ENCODE measurements around the gene RRN3. TPM values are rescaled to one million over a fixed set of nuclear protein-coding genes. Genes with fewer than 3 reads are reported as not detected.

Gene RRN3
- polyA plus RNA-seq, 2 of the 4 experiments (the other 2 are of a cell fraction): 34.0 to 95.7 TPM

DNA sequence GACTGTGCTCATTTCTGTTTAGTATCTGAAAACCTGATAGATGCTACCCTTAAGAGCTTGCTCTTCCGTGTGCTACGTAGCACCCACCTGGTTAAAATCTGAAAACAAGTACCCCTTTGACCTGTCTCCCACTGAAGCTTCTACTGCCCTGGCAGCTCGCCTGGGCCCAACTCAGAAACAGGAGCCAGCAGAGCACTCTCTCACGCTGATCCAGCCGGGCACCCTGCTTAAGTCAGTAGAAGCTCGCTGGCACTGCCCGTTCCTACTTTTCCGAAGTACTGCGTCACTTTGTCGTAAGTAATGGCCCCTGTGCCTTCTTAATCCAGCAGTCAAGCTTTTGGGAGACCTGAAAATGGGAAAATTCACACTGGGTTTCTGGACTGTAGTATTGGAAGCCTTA lies 57.1 kb downstream of the RRN3 start:
- 95% methylated on average over 10 of the region's 10 CpGs for WGBS (ENCODE audit: missing lambda C conversion rate)
- FAIRE-seq (no peak), DNase-seq (ENCODE audit: low read depth in 1 of 2, low spot score in 1 of 2) (no peak), ATAC-seq (no peak)
- TF ChIP-seq, protein P1, sequence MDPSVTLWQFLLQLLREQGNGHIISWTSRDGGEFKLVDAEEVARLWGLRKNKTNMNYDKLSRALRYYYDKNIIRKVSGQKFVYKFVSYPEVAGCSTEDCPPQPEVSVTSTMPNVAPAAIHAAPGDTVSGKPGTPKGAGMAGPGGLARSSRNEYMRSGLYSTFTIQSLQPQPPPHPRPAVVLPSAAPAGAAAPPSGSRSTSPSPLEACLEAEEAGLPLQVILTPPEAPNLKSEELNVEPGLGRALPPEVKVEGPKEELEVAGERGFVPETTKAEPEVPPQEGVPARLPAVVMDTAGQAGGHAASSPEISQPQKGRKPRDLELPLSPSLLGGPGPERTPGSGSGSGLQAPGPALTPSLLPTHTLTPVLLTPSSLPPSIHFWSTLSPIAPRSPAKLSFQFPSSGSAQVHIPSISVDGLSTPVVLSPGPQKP (IDR thresholded peaks at IDR 0.05; ENCODE audit: low read depth, low read length): no peak
- TF ChIP-seq, protein P2, sequence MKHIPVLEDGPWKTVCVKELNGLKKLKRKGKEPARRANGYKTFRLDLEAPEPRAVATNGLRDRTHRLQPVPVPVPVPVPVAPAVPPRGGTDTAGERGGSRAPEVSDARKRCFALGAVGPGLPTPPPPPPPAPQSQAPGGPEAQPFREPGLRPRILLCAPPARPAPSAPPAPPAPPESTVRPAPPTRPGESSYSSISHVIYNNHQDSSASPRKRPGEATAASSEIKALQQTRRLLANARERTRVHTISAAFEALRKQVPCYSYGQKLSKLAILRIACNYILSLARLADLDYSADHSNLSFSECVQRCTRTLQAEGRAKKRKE (CRISPR knock-in tag; IDR thresholded peaks at IDR 0.05; ENCODE audit: low read depth): no peak
- TF ChIP-seq PHF8 (IDR thresholded peaks at IDR 0.05; ENCODE audit: borderline replicate concordance, low read depth) (no peak), SMC3 (IDR thresholded peaks at IDR 0.05) (no peak), EP300 (IDR thresholded peaks at IDR 0.05) (no peak), ZSCAN20 (CRISPR knock-in tag; IDR thresholded peaks at IDR 0.05) (no peak), KDM5A (IDR thresholded peaks at IDR 0.05) (no peak), CEBPB (IDR thresholded peaks at IDR 0.05) (no peak), EHF (CRISPR knock-in tag; IDR thresholded peaks at IDR 0.05) (no peak), EHMT2 (IDR thresholded peaks at IDR 0.05; ENCODE audit: low read depth) (no peak), RAD21 (conservative IDR thresholded peaks at IDR 0.05 in 1 of 2, IDR thresholded peaks at IDR 0.05 in 1 of 2) (no peak), CHD2 (IDR thresholded peaks at IDR 0.05; ENCODE audit: low read length, partially characterized antibody) (no peak), HOXA7 (CRISPR knock-in tag; IDR thresholded peaks at IDR 0.05) (no peak), HOXB5 (CRISPR knock-in tag; IDR thresholded peaks at IDR 0.05) (no peak), RFX5 (IDR thresholded peaks at IDR 0.05) (no peak)
- POLR2A ChIA-PET: no interaction called here
- no peaks in the 10 kb centered on the region for H3K4me1 ChIP-seq
- no peaks in the 10 kb centered on the region for H3K9me3 ChIP-seq
- H3K4me3 ChIP-seq: no peak overlapping the region
- CTCF ChIA-PET: interaction anchor here (0.9 kb wide), 1 partner anchor 19 kb away, joined by 4 read pairs; the partner anchor contains the start of gene NTAN1
- no peak overlapping the region for H3K4me2 ChIP-seq
- H3K27ac ChIP-seq: no peak overlapping the region

DNA sequence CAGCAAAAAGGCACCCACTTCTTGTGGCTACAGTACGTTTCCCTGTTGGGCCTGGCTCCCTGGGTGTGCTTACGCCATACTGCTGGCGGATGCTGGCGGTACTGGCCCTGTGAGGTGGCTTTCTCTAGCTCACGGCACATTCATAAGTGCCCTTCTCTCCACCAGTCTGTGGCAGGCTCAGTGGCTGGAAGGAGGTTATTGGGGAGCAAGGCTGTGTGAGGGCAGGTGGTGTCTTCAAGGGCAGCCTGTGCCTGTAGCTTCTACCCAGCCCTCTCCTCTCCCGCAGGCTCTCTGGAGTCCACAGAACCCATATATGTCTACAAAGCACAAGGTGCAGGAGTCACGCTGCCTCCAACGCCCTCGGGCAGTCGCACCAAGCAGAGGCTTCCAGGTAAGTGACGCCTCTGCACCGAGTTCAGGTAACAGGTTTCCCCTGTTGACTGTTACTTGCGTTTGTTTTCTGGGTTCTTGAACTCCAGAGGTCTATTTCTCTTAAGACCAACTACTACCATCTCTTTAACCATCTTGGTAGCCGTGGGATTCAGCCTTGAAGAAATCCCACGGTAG lies 58.8 kb downstream of the RRN3 start:
- no peaks in the 10 kb centered on the region for H3K9me3 ChIP-seq
- ChIA-PET CTCF (no interaction called here), POLR2A (no interaction called here)
- no peak overlapping the region for H3K27ac ChIP-seq
- no peak for DNase-seq (ENCODE audit: low read depth in 1 of 2, low spot score in 1 of 2)
- H3K4me1 ChIP-seq: no peaks in the 10 kb centered on the region
- TF ChIP-seq NPAS2 (CRISPR knock-in tag; IDR thresholded peaks at IDR 0.05; ENCODE audit: borderline replicate concordance) (no peak), KDM1A (IDR thresholded peaks at IDR 0.05; ENCODE audit: low read depth) (no peak), ZC3H11A (IDR thresholded peaks at IDR 0.05) (no peak), FOSL2 (IDR thresholded peaks at IDR 0.05) (no peak), FOSL2 (CRISPR knock-in tag; IDR thresholded peaks at IDR 0.05) (no peak), PHF8 (IDR thresholded peaks at IDR 0.05; ENCODE audit: borderline replicate concordance, low read depth) (no peak), CBX2 (IDR thresholded peaks at IDR 0.05; ENCODE audit: borderline replicate concordance, low read depth) (no peak)
- TF ChIP-seq, protein P3, sequence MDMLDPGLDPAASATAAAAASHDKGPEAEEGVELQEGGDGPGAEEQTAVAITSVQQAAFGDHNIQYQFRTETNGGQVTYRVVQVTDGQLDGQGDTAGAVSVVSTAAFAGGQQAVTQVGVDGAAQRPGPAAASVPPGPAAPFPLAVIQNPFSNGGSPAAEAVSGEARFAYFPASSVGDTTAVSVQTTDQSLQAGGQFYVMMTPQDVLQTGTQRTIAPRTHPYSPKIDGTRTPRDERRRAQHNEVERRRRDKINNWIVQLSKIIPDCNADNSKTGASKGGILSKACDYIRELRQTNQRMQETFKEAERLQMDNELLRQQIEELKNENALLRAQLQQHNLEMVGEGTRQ (IDR thresholded peaks at IDR 0.05): no peak
- TF ChIP-seq, protein P4, sequence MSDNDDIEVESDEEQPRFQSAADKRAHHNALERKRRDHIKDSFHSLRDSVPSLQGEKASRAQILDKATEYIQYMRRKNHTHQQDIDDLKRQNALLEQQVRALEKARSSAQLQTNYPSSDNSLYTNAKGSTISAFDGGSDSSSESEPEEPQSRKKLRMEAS (IDR thresholded peaks at IDR 0.05): no peak
- TF ChIP-seq, protein P5, sequence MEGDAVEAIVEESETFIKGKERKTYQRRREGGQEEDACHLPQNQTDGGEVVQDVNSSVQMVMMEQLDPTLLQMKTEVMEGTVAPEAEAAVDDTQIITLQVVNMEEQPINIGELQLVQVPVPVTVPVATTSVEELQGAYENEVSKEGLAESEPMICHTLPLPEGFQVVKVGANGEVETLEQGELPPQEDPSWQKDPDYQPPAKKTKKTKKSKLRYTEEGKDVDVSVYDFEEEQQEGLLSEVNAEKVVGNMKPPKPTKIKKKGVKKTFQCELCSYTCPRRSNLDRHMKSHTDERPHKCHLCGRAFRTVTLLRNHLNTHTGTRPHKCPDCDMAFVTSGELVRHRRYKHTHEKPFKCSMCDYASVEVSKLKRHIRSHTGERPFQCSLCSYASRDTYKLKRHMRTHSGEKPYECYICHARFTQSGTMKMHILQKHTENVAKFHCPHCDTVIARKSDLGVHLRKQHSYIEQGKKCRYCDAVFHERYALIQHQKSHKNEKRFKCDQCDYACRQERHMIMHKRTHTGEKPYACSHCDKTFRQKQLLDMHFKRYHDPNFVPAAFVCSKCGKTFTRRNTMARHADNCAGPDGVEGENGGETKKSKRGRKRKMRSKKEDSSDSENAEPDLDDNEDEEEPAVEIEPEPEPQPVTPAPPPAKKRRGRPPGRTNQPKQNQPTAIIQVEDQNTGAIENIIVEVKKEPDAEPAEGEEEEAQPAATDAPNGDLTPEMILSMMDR (IDR thresholded peaks at IDR 0.05): no peak
- no peak for FAIRE-seq
- 91% methylated on average over 15 of the region's 15 CpGs for WGBS (ENCODE audit: missing lambda C conversion rate)
- no peak overlapping the region for H3K4me3 ChIP-seq
- no peak for ATAC-seq
- H3K4me2 ChIP-seq: no peak overlapping the region
